Upper lobe of left lung (tissue), 4 donors: ENCODE data around the gene CBLN3.

Experiments
- CTCF ChIP-seq, 6 experiments: fragments of 450-650 bp in 4 of 6; fragments of 200-600 bp in 2 of 6; sonication (generic) in 2 of 6; IDR thresholded peaks; one replicate each; pipeline ENCODE4 v1.5.1; 2016 to 2019; ENCODE audit warnings: antibody characterized with exemption in 6 of 6
- EP300 ChIP-seq, 4 donors: sonication (generic); formaldehyde crosslinking; IDR thresholded peaks; one replicate each; pipeline ENCODE4 v1.5.1; 2017; ENCODE audit warnings: antibody characterized with exemption in 4 of 4, control low read depth in 2 of 4

- TF ChIP-seq EP300 (IDR thresholded peaks at IDR 0.05) (no peak), CTCF (IDR thresholded peaks at IDR 0.05) (no peak)
Measured at GRCh38 chr14:24395609-24396582, 33.6 kb downstream of the CBLN3 start.
